Smooth muscle cell (in vitro differentiated cells): ENCODE data around the gene RAB19. TPM values are rescaled to one million over a fixed set of nuclear protein-coding genes. Genes with fewer than 3 reads are reported as not detected.

Experiments
- DNase-seq: peaks from one replicate; lab custom pipeline; 2025; ENCODE audit not compliant: unreplicated experiment; lab: John Stamatoyannopoulos, UW
- H2AFZ ChIP-seq: fragments of 200-600 bp; sonication (generic); 2 replicates; pipeline ENCODE4 v1.6.0; 2016; ENCODE audit warnings: antibody characterized with exemption, low read depth, mild to moderate bottlenecking
- H3F3A ChIP-seq: fragments of 200-600 bp; sonication (generic); 2 replicates; pipeline ENCODE4 v1.6.0; 2017; ENCODE audit warnings: antibody characterized with exemption, low read depth
- H3K27ac ChIP-seq: fragments of 200-600 bp; sonication (generic); 2 replicates; pipeline ENCODE4 v1.5.1; 2016; ENCODE audit warnings: low read depth, mild to moderate bottlenecking
- H3K27me3 ChIP-seq: fragments of 200-600 bp; sonication (generic); 2 replicates; pipeline ENCODE4 v1.6.1; 2016; ENCODE audit warnings: low read depth, mild to moderate bottlenecking
- H3K36me3 ChIP-seq: fragments of 200-600 bp; sonication (generic); 2 replicates; pipeline ENCODE4 v1.5.1; 2016; ENCODE audit warnings: low read depth
- H3K4me1 ChIP-seq: fragments of 200-600 bp; sonication (generic); 2 replicates; pipeline ENCODE4 v1.5.1; 2016; ENCODE audit warnings: low read depth
- H3K4me2 ChIP-seq: fragments of 200-600 bp; sonication (generic); 2 replicates; pipeline ENCODE4 v1.6.0; 2016; ENCODE audit warnings: mild to moderate bottlenecking
- H3K4me3 ChIP-seq: fragments of 200-600 bp; sonication (generic); 2 replicates; pipeline ENCODE4 v1.5.1; 2016; ENCODE audit warnings: mild to moderate bottlenecking
- H3K79me2 ChIP-seq: fragments of 200-600 bp; sonication (generic); 2 replicates; pipeline ENCODE4 v1.6.0; 2016; ENCODE audit warnings: low read depth, mild to moderate bottlenecking
- H3K9ac ChIP-seq: fragments of 200-600 bp; sonication (generic); 2 replicates; pipeline ENCODE4 v1.6.0; 2016; ENCODE audit warnings: low read depth
- H3K9me3 ChIP-seq: fragments of 200-600 bp; sonication (generic); replicated peaks from 2 replicates; pipeline ENCODE4 v1.5.1; 2016; ENCODE audit warnings: low read depth
- H4K20me1 ChIP-seq: fragments of 200-600 bp; sonication (generic); 2 replicates; pipeline ENCODE4 v1.6.0; 2016; ENCODE audit warnings: low read depth
- CTCF ChIP-seq: fragments of 200-600 bp; sonication (generic); IDR thresholded peaks from 2 replicates; pipeline ENCODE4 v1.5.1; 2017; ENCODE audit warnings: borderline replicate concordance, mild to moderate bottlenecking, antibody characterized with exemption; ENCODE audit not compliant: insufficient read depth, poor library complexity, severe bottlenecking
- WGBS: methylation state at CpG from one replicate; pipeline ENCODE4 v1.1.7; 2016; ENCODE audit warnings: low lambda C conversion rate; 5-methylcytosine and 5-hydroxymethylcytosine counted together
- polyA plus RNA-seq: library from polyadenylated mRNA; unstranded; fragments of >200 nt; fragmentation: Nextera tagmentation; extraction: Ambion mirVana; gene quantifications from 2 replicates; pipeline ENCODE4 v1.2.1, GENCODE V29; 2016
- total RNA-seq: library from RNA; depleted of rRNA; stranded (reverse); fragments of >200 nt; gene quantifications from 2 replicates; pipeline ENCODE4 v1.2.3, GENCODE V29; 2014

Gene RAB19
- total and polyA plus RNA-seq, 2 experiments from 2014 or later: not detected

DNA sequence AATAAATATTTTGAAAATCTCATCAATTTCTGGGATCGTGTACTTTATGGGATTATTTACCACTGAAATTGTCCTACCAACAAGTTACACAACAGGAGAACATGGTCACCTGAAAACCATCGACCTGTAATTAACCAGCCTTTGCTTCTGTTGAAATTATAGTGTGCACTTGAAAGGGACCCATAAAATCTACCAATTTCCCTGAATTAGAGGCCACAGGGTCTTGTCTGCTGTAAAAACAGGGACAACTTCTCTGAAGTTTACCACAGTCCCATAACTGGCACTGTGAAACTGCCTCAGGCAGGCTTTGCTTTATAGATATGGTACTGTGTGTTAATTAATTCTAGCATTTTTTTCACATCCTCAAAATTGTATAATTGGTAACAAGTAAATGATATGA, 37.7 kb downstream of the RAB19 start:
- Histone ChIP-seq H3K79me2 (no peaks in the 10 kb centered on the region), H3K27ac (no peak overlapping the region), H3K27me3 (no peaks in the 10 kb centered on the region), H3K36me3 (no peaks in the 10 kb centered on the region), H3K4me2 (no peak overlapping the region), H3K4me3 (no peak overlapping the region), H3F3A (no peaks in the 10 kb centered on the region), H4K20me1 (no peaks in the 10 kb centered on the region), H3K9ac (no peak overlapping the region), H3K9me3 (no peaks in the 10 kb centered on the region), H3K4me1 (no peaks in the 10 kb centered on the region), H2AFZ (no peak overlapping the region)
- DNase-seq: no peak
- no peak for TF ChIP-seq CTCF
- WGBS: 89% methylated on average over 2 of the region's 2 CpGs

DNA sequence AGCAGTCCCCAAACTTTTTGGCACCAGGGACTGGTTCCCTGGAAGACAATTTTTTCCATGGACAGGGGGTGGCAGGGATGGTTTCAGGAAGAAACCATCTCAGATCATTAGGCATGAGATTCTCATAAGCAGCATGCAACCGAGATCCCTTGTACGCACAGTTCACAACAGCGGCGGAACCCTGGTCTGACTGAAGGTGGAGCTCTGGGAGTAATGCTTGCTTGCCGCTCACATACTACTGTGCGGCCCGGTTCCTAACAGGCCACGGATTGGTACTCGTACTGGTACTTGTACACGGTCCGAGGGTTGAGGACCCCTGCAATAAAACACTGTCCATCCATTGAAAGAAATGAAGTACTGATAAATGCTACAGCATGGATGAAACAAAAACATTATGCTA, 42.6 kb downstream of the RAB19 start:
- Histone ChIP-seq H3K9ac (no peak overlapping the region), H3K4me2 (no peak overlapping the region), H3K27me3 (no peaks in the 10 kb centered on the region), H3K4me3 (no peak overlapping the region), H3K9me3 (no peaks in the 10 kb centered on the region), H3K4me1 (no peaks in the 10 kb centered on the region), H3F3A (no peaks in the 10 kb centered on the region), H2AFZ (no peak overlapping the region), H4K20me1 (no peaks in the 10 kb centered on the region), H3K79me2 (no peaks in the 10 kb centered on the region), H3K27ac (no peak overlapping the region), H3K36me3 (no peaks in the 10 kb centered on the region)
- DNase-seq: no peak
- no peak for TF ChIP-seq CTCF
- WGBS: 97% methylated on average over 11 of the region's 11 CpGs

GRCh38 chr7:140447841-140448240, 44.0 kb downstream of the RAB19 start:
- Histone ChIP-seq H3F3A (no peaks in the 10 kb centered on the region), H3K27ac (no peak overlapping the region), H3K9ac (no peak overlapping the region), H3K27me3 (no peaks in the 10 kb centered on the region), H2AFZ (no peak overlapping the region), H3K4me3 (no peak overlapping the region), H4K20me1 (peaks cover 5% of the 10 kb centered on the region), H3K9me3 (no peaks in the 10 kb centered on the region), H3K36me3 (no peaks in the 10 kb centered on the region), H3K79me2 (no peaks in the 10 kb centered on the region), H3K4me2 (no peak overlapping the region), H3K4me1 (no peaks in the 10 kb centered on the region)
- TF ChIP-seq CTCF: no peak
- 89% methylated on average over 7 of the region's 7 CpGs for WGBS
- DNase-seq: no peak

GRCh38 chr7:140448781-140449480, 45.1 kb downstream of the RAB19 start:
- Histone ChIP-seq H3F3A (no peaks in the 10 kb centered on the region), H2AFZ (no peak overlapping the region), H3K27me3 (no peaks in the 10 kb centered on the region), H3K4me3 (no peak overlapping the region), H3K9ac (no peak overlapping the region), H3K9me3 (no peaks in the 10 kb centered on the region), H3K79me2 (no peaks in the 10 kb centered on the region), H3K4me1 (no peaks in the 10 kb centered on the region), H3K27ac (no peak overlapping the region), H4K20me1 (peaks cover 16% of the 10 kb centered on the region), H3K36me3 (peaks cover 3% of the 10 kb centered on the region), H3K4me2 (no peak overlapping the region)
- no peak for TF ChIP-seq CTCF
- WGBS: 70% methylated on average over 4 of the region's 4 CpGs
- no peak for DNase-seq
